Fibroblast of skin of left biceps (primary cell): ENCODE measurements around the gene BRICD5.
A peak's percentile ranks its signal among the peaks of the same experiment; 100 is the strongest.
"Not testable (repeated sequence)": the region's sequence is repeated elsewhere in the genome, so short reads cannot be mapped to it uniquely, and the experiment has no call there.

Source experiments
- DNase-seq, 2 experiments: peaks; one replicate each; pipeline ENCODE4 v3.0.0-alpha.2; 2013; ENCODE audit warnings: low read depth in 2 of 2

BRICD5 gene

GRCh38 chr16:2210386-2211365 is at the start of gene BRICD5:
TSS of gene BRICD5 (minus strand) at chr16:2210863. CDS start at chr16:2210833, 30 bp downstream.
- DNase-seq, result no peak

GRCh38 chr16:2260250-2260649 is 49.6 kb upstream of the BRICD5 start:
- DNase-seq, result no peak

GRCh38 chr16:2258530-2258929 is 47.9 kb upstream of the BRICD5 start:
- DNase-seq, result not testable (repeated sequence)

GRCh38 chr16:2257726-2258125 is 47.1 kb upstream of the BRICD5 start:
- DNase-seq, result no peak

GRCh38 chr16:2256531-2257140 is 46.0 kb upstream of the BRICD5 start:
- no peak for DNase-seq

GRCh38 chr16:2253293-2253692 is 42.6 kb upstream of the BRICD5 start:
- DNase-seq, result no peak

GRCh38 chr16:2252806-2253148 is 42.1 kb upstream of the BRICD5 start:
- DNase-seq, result no peak

- peak; percentile 57 to 65 for DNase-seq
These were observed 40.8 kb upstream of the BRICD5 start, which contains the start of gene ECI1 for GRCh38 chr16:2251296-2252111. TSS of gene ECI1 (minus strand) at chr16:2251587. CDS start at chr16:2251566, 21 bp downstream.

GRCh38 chr16:2250652-2251295 is 40.1 kb upstream of the BRICD5 start:
- no peak for DNase-seq

GRCh38 chr16:2246301-2246885 is 35.7 kb upstream of the BRICD5 start:
- DNase-seq, result no peak

- DNase-seq, result no peak
These were observed 34.5 kb upstream of the BRICD5 start for GRCh38 chr16:2244926-2245795.

- DNase-seq, result no peak
These were observed 33.6 kb upstream of the BRICD5 start for GRCh38 chr16:2244301-2244700.

GRCh38 chr16:2243781-2244180 is 33.1 kb upstream of the BRICD5 start:
- no peak for DNase-seq

GRCh38 chr16:2243031-2243528 is 32.4 kb upstream of the BRICD5 start:
- no peak for DNase-seq

- DNase-seq, result no peak
These were observed 31.9 kb upstream of the BRICD5 start for GRCh38 chr16:2242598-2242997.

- not testable (repeated sequence) for DNase-seq
These were observed 29.7 kb upstream of the BRICD5 start for GRCh38 chr16:2240331-2240730.

GRCh38 chr16:2238838-2239675 is 28.4 kb upstream of the BRICD5 start:
- no peak for DNase-seq

- DNase-seq, result no peak
These were observed 27.6 kb upstream of the BRICD5 start for GRCh38 chr16:2238150-2238837.
